RCC 7860 (cell line): ENCODE data around the gene SMIM45.

ENCODE experiments used
- DNase-seq: peaks from one replicate; pipeline ENCODE4 v3.0.0-alpha.2; 2015; ENCODE audit warnings: low spot score
- FAIRE-seq: peaks from 2 replicates; lab custom pipeline; 2012; peaks lifted over from hg19 to GRCh38; lab: Jason Lieb, UNC

SMIM45 gene

GRCh38 chr22:41998361-41999261 is 46.7 kb downstream of the SMIM45 start, which contains the start of gene WBP2NL:
Gene WBP2NL, plus strand, starts transcription at chr22:41998788. Its CDS starts 31 bp downstream, at chr22:41998819.
- FAIRE-seq: no peak
- no peak for DNase-seq

GRCh38 chr22:42000466-42000865 is 48.5 kb downstream of the SMIM45 start:
- no peak for FAIRE-seq
- no peak for DNase-seq

GRCh38 chr22:42001121-42001520 is 49.2 kb downstream of the SMIM45 start:
- no peak for FAIRE-seq
- no peak for DNase-seq

DNA sequence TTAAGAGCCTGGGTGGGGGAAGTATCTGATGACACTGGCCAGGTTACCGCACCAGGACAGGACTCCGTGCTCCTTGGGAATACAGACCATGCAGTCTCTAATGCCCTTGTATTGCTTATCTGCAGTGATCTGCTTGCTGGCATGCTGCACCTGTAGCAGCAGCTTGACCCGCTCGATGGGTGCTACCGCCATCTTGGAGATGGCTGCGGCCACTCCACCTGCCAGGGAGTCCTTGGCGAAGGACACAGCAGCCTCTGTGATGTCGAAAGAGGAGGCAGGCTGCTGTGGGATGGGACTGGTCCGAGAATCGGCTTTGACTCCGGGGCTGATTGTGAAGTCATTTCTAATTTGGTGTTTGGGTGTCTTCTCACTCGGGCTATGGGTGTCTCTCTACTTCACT is 49.8 kb downstream of the SMIM45 start:
- DNase-seq (no peak), FAIRE-seq (no peak)

DNA sequence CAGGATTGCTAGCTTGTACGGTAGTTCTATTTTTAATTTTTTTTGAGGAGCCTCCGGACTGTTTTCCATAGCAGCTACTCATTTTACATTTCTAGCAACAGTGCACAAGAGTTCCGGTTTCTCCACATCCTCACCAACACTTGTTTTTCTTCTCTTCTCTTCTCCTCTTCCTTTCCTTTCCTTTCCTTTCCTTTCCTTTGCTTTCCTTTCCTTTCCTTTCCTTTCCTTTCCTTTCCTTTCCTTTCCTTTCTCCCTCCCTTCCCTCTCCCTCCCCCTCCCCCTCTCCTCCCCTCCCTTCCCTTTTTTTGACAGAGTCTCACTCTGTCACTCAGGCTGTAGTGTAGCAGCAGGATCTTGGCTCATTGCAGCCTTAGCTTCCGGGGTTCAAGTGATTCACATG is 56.0 kb downstream of the SMIM45 start:
- DNase-seq (no peak), FAIRE-seq (no peak)
